GM18907 (cell line): ENCODE measurements around the gene LPAR6.

Experiments used
- ATAC-seq: cut with Tn5 transposase; IDR thresholded peaks from one replicate; pipeline ENCODE4 v1.9.1; 2021; ENCODE audit warnings: mild to moderate bottlenecking, moderate library complexity; ENCODE audit not compliant: unreplicated experiment

Gene LPAR6

GRCh38 chr13:48415516-48415915, 2.6 kb upstream of the LPAR6 start:
- ATAC-seq: no peak

DNA sequence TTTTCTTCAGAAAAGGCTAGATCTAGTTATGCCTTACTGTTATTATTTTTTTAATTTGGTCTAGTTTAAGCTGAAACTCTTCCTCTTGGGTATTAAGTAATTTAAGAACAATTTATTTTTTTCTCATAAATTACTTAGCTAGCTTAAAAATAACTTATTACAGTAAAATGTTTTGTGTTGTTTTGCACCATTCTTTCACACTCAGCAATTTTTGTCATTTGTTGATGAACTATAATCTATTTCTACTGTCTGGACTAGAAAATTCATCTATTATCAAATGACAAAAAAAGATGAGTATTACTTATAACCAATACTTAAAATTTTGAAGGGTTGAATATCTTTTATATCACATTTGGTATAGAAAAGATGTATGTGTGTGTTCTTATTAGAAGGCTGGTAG, 1.6 kb upstream of the LPAR6 start:
- ATAC-seq: no peak

DNA sequence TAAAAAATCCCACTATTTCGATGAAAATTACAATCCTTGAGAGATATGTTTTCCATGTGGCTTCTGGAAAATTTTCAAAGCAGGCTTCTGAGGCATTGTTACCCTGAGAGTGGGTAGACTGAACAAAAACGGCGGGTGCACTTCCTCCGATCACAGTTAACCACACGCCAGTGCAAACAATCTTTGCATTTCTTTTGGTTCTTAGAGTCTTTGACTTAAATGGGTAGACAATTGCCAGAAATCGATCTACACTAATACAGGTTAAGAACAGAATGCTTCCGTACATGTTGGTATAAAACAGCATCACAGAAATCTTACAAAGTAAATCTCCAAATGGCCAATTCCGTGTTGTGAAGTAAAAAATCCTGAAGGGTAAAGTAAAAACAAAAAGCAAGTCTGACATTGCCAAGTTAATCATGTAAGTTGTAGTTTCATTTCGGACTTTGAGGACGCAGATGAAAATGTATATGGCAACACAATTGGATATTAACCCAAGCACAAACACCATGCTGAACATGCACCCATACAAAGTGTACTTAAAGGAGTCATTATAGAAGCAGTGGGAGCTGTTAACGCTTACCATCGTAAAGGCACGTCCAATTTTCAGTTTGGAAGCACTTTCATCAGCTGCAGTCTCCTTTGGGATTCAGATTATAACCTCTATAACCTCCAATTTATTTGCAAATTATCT, 927 bp downstream of the LPAR6 start:
- no peak for ATAC-seq

DNA sequence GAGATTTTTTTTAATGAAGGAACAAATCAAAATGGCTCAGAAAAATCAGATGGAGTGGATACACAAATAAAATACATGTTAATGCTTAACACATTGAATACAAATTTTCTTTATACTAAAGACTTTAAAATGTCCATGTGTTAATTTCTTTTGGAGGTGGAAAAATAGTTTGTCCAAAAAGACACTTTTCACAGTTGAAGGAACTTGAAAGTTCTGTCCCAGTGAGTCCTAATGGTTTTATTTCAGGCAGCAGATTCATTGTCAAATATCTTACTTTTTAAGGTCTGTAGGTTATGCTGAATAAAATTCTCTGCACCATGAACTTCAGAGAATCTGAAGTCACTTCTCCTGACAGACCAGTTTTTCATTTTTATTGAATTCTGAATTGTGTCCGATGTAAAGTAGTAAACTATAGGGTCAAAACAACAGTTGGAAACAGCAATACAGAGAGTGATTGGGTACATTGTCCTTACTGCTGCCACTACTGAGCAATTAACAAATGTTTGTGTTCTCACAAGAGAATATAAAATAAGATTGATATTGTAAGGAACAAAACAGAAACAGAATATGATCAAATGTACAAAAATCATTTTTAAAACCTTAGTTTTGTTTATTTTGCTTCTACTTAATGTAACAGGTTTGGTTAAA, 1.6 kb downstream of the LPAR6 start:
- no peak for ATAC-seq

- no peak for ATAC-seq
Observed at GRCh38 chr13:48410199-48410598, 2.7 kb downstream of the LPAR6 start.

DNA sequence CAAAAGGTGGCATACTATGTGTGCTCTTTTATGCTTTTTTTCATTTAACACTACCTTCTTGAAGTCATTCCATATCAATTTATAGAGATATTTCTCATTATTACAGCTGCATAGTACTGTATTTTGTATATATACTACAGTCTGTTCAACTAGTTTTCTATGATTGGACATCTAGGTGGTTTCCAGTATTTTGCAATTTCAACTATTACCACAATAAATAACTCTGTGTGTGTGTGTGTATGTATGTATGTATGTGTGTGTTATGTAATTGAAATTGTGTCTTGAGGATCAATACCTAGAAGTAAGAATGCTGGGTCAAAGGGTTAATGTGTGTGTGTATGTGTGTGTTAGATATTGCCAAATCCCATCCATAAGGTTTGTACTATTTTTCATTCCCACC, 7.0 kb downstream of the LPAR6 start:
- ATAC-seq: no peak

GRCh38 chr13:48404952-48405351, 8.0 kb downstream of the LPAR6 start:
- no peak for ATAC-seq

DNA sequence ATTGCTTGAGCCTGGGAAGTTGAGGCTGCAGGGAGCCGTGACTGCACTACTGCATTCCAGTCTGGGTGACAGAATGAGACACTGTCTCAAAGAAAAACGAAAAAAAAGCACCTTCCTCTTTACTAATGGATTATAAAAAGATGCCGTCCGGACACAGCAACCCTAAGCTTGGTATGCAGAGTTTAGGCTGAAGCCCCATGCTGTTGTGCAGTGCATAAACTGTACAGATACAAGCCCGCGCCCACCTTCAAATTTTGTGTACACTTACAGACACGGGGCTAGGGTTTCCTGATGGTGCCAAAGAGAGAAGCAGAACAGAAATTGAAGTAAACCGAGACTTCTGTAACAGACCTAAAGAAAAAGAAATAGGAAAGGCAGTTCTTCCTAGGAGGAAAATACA, 9.0 kb downstream of the LPAR6 start:
- no peak for ATAC-seq

GRCh38 chr13:48403151-48403631, 9.7 kb downstream of the LPAR6 start:
- ATAC-seq: peak; percentile 70

- no peak for ATAC-seq
Observed at GRCh38 chr13:48402325-48402932, 10.5 kb downstream of the LPAR6 start.

DNA sequence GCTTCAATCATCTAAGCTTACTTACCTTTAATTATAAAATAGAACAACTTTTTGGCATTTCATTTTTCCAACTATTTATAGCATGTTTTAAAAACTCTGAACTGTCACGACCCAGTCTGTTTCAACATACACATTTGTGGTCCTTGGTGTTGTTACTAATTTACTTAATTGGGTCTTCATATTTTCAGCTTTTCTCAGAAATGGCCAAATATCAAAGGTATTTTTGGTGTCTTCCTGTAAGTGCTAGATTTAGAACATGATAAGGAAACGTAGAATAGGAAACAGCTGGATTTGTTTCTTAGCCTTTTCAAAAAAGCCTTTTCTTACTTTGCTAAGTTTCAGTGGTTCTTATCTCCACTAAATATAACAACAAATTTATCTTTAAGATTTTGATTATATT, 11.4 kb downstream of the LPAR6 start:
- no peak for ATAC-seq

DNA sequence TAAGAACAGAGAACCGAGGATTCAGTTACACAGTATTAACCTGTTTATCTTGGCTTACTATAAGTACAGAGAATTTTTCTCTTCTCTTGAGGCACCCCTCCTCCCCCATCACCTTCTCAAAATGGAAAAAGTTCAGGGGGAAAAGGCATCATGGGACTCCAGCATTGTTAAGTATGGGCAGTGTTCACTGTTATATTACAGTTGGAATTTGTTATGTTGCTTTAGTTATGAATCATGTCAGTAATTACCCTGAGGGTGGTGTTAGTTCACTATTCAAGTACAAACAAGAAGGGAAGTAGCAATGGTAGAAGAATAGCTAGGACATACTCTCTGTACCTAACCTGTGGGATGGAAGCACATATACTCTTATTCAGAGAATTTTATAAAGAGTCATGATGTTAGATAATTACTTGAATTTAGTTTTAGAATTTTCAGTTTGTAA, 12.0 kb downstream of the LPAR6 start:
- ATAC-seq: no peak

- no peak for ATAC-seq
Observed at GRCh38 chr13:48400090-48400694, 12.7 kb downstream of the LPAR6 start.

DNA sequence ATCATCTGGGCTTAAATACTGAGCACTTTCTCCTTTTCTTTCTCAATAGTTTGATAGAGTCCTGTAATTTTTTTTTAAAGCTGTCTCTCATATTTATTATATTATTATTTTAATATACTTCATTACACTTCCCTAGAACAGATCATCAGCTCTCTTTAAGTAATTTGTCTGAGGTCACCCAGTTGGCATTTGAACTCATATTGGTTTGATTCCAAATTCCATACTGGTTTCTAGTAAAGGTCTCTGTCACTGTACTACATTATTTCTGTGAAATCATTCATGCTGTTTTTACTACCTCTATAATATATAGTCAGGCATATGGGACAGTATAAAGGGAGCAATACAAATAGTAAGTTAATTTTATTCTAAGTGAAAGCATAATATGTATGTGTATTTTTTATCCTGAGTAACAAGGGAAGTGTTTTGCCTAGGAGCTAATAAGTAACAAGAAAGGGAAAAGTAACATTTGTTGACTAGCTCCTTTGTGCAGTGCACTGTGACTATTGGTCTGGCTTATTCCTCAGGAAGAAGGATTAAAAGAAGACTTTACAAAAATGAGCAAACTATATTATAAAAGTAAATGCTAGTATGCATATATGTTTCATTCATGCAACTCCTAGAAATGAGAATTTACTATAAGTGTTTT, 14.3 kb downstream of the LPAR6 start:
- no peak for ATAC-seq

DNA sequence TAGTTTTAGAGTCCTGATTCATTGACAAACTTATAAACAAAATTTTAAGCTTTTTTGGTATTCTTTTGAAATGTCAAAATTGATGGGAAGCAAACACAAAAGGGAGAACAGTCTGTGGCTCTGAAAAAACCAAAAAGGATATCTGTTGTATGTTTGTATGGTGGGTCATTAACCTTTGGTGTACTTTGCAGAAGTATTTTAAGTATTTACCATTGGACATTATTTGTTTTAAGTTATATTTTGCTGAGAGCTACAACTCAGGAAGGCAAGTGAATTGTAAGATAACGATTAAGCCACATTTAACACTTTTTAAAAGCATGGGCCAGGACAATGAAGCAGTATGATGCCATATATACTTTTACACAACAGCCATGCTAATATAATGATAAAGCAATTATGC, 15.2 kb downstream of the LPAR6 start:
- ATAC-seq: no peak

DNA sequence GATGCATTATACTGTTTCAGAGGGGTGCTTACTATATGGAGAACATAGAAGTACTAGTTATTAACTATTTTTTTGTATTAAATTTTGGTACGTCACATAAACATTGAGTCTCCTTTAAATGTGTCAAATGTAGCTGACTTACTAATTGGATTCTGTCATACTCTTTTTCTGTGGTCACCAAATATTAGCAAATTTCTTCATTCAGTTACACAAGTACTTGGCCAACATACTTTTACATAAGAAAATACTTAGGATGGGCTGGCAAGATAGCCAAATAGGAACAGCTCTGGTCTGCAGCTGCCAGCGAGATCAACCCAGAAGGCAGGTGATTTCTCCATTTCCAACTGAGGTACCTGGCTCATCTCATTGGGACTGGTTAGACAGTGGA, 19.2 kb downstream of the LPAR6 start:
- ATAC-seq: no peak

GRCh38 chr13:48393030-48393697, 19.7 kb downstream of the LPAR6 start:
- ATAC-seq: no peak

- no peak for ATAC-seq
Observed at GRCh38 chr13:48391257-48391656, 21.7 kb downstream of the LPAR6 start.

GRCh38 chr13:48386816-48387215, 26.1 kb downstream of the LPAR6 start:
- ATAC-seq: no peak

GRCh38 chr13:48383384-48383783, 29.5 kb downstream of the LPAR6 start:
- ATAC-seq: no peak

DNA sequence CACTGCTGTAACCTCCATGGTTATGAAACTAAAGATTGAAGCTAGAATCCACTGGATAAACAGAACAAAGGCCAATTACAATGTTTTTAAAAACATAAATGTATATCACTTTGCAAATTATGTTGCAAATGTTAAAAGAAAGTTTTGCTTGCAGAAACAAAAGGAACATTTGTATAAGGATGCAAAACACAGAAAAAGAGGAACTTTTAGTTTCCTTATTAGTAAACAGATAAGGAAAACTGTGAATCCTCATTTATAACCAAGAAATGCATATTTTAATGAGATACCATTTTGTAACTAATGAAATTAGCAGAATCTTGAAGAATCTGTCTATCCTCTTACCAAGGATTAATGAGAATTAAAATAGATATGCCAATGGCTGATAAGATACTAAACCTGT, 32.3 kb downstream of the LPAR6 start:
- no peak for ATAC-seq
